ENCODE results near the gene MYO5A. TPM values are rescaled to one million over a fixed set of nuclear protein-coding genes. Genes with fewer than 3 reads are reported as not detected.

Gene MYO5A
- total RNA-seq, 1 experiment from 2014 or later, result 9.9 TPM

GRCh38 chr15:52334491-52335160 lies 194.1 kb downstream of the MYO5A start:
- ChIA-PET POLR2A (no interaction called here), CTCF (interaction anchor here (0.7 kb wide), 1 partner anchor 63 kb away, joined by 5 read pairs; no protein-coding TSS in a partner anchor)
- Histone ChIP-seq H3K36me3 (ENCODE audit: control insufficient read depth, insufficient read depth, low read length) (no peaks in the 10 kb centered on the region), H3K9me3 (no peaks in the 10 kb centered on the region), H3K27me3 (replicated peaks; ENCODE audit: control insufficient read depth, insufficient read depth, low read length) (no peaks in the 10 kb centered on the region), H3K4me1 (peaks cover 5% of the 10 kb centered on the region; the same call in 1 of the 2 replicates), H3K4me3 (ENCODE audit: low read depth, low read length) (no peak overlapping the region)
- Mint-ChIP-seq H3K9me3 (ENCODE audit: unreplicated experiment) (no peaks in the 10 kb centered on the region), H3K27me3 (ENCODE audit: insufficient read depth, unreplicated experiment) (no peaks in the 10 kb centered on the region), H3K4me1 (ENCODE audit: low read depth, unreplicated experiment) (no peaks in the 10 kb centered on the region), H3K27ac (ENCODE audit: unreplicated experiment) (no peak overlapping the region), H3K4me3 (ENCODE audit: unreplicated experiment) (no peak overlapping the region), H3K36me3 (ENCODE audit: insufficient read depth, unreplicated experiment) (no peaks in the 10 kb centered on the region)
- no TSS peak for BruUV-seq (replicated peaks)
- DNase-seq, result no peak
- no peak for TF ChIP-seq CTCF (IDR thresholded peaks at IDR 0.05; ENCODE audit: insufficient read depth in 1 of 2, low read depth in 1 of 2, low read length in 1 of 2, severe bottlenecking in 1 of 2, unreplicated experiment in 1 of 2)
- intact Hi-C loops (cut with micrococcal nuclease; ENCODE audit: unreplicated experiment), result loop anchor here (5.0 kb wide), 1 partner anchor 233 kb away; the partner anchor contains the start of gene ARPP19

GRCh38 chr15:52331490-52332240 lies 197.0 kb downstream of the MYO5A start:
- no TSS peak for BruUV-seq (replicated peaks)
- Histone ChIP-seq H3K36me3 (ENCODE audit: control insufficient read depth, insufficient read depth, low read length) (no peaks in the 10 kb centered on the region), H3K9me3 (no peaks in the 10 kb centered on the region), H3K27me3 (replicated peaks; ENCODE audit: control insufficient read depth, insufficient read depth, low read length) (no peaks in the 10 kb centered on the region), H3K4me1 (peaks cover 5% of the 10 kb centered on the region; the same call in 1 of the 2 replicates), H3K4me3 (ENCODE audit: low read depth, low read length) (no peak overlapping the region)
- CTCF ChIA-PET, result interaction anchor here (0.5 to 1.0 kb wide), 4 partner anchors 63 to 404 kb away, joined by 3 to 6 read pairs (median 4); partner anchors contain the start of gene ATOSA
- POLR2A ChIA-PET, result no interaction called here
- no peaks in the 10 kb centered on the region for H3K9me3 Mint-ChIP-seq (ENCODE audit: unreplicated experiment)
- no peaks in the 10 kb centered on the region for H3K36me3 Mint-ChIP-seq (ENCODE audit: insufficient read depth, unreplicated experiment)
- no peaks in the 10 kb centered on the region for H3K27me3 Mint-ChIP-seq (ENCODE audit: insufficient read depth, unreplicated experiment)
- peak; percentile 45 to 53 for TF ChIP-seq CTCF (IDR thresholded peaks at IDR 0.05; ENCODE audit: insufficient read depth in 1 of 2, low read depth in 1 of 2, low read length in 1 of 2, severe bottlenecking in 1 of 2, unreplicated experiment in 1 of 2)
- peak in 1 of 2 experiments; percentile 30 for DNase-seq
- H3K4me3 Mint-ChIP-seq (ENCODE audit: unreplicated experiment), result no peak overlapping the region
- intact Hi-C loops (cut with micrococcal nuclease; ENCODE audit: unreplicated experiment), result loop anchor here (1.0 to 5.0 kb wide), 5 partner anchors 132 to 404 kb away; partner anchors contain the start of genes ARPP19, ATOSA and MYO5A
- H3K27ac Mint-ChIP-seq (ENCODE audit: unreplicated experiment), result no peak overlapping the region
- H3K4me1 Mint-ChIP-seq (ENCODE audit: low read depth, unreplicated experiment), result no peaks in the 10 kb centered on the region

GRCh38 chr15:52329987-52330386 lies 198.7 kb downstream of the MYO5A start:
- Histone ChIP-seq H3K27me3 (replicated peaks; ENCODE audit: control insufficient read depth, insufficient read depth, low read length) (no peaks in the 10 kb centered on the region), H3K4me1 (peaks cover 5% of the 10 kb centered on the region; the same call in 1 of the 2 replicates), H3K4me3 (ENCODE audit: low read depth, low read length) (no peak overlapping the region), H3K36me3 (ENCODE audit: control insufficient read depth, insufficient read depth, low read length) (no peaks in the 10 kb centered on the region), H3K9me3 (no peaks in the 10 kb centered on the region)
- BruUV-seq (replicated peaks), result no TSS peak
- H3K4me3 Mint-ChIP-seq (ENCODE audit: unreplicated experiment), result no peak overlapping the region
- H3K27me3 Mint-ChIP-seq (ENCODE audit: insufficient read depth, unreplicated experiment), result no peaks in the 10 kb centered on the region
- H3K9me3 Mint-ChIP-seq (ENCODE audit: unreplicated experiment), result no peaks in the 10 kb centered on the region
- no peak overlapping the region for H3K27ac Mint-ChIP-seq (ENCODE audit: unreplicated experiment)
- intact Hi-C loops (cut with micrococcal nuclease; ENCODE audit: unreplicated experiment), result loop anchor here (2.0 to 5.0 kb wide), 2 partner anchors 199 to 237 kb away; partner anchors contain the start of genes ARPP19 and MYO5A
- ChIA-PET POLR2A (no interaction called here), CTCF (no interaction called here)
- no peak for TF ChIP-seq CTCF (IDR thresholded peaks at IDR 0.05; ENCODE audit: insufficient read depth in 1 of 2, low read depth in 1 of 2, low read length in 1 of 2, severe bottlenecking in 1 of 2, unreplicated experiment in 1 of 2)
- H3K36me3 Mint-ChIP-seq (ENCODE audit: insufficient read depth, unreplicated experiment), result no peaks in the 10 kb centered on the region
- no peaks in the 10 kb centered on the region for H3K4me1 Mint-ChIP-seq (ENCODE audit: low read depth, unreplicated experiment)
- DNase-seq, result no peak
